ENCODE results near the gene PTPN18.
"Not testable (repeated sequence)": the region's sequence is repeated elsewhere in the genome, so short reads cannot be mapped to it uniquely, and the experiment has no call there.

The PTPN18 gene

DNA sequence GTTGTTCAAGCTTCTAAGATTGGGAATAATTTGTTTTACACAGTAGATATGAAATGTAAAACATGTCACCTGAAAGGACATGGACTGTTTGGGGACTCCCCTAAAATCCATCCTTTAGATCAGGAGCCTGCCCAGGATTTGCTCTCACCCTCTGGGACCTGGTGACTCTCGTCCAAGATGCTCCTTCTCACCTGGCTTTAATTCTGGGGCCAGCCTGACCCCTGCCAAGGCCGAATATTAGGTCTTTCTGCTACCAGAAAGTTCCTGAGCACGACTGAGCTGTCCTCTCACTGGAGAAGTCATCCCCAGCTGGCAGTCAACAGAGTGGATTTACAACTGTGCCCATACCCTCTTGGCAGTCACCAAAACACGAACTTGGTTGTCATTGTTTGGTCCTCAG, 25.3 kb downstream of the PTPN18 start:
- DNase-seq (ENCODE audit: low read depth in 2 of 2), result no peak

- DNase-seq (ENCODE audit: low read depth in 2 of 2), result no peak
Measured at GRCh38 chr2:130381619-130382018, 25.8 kb downstream of the PTPN18 start.

DNA sequence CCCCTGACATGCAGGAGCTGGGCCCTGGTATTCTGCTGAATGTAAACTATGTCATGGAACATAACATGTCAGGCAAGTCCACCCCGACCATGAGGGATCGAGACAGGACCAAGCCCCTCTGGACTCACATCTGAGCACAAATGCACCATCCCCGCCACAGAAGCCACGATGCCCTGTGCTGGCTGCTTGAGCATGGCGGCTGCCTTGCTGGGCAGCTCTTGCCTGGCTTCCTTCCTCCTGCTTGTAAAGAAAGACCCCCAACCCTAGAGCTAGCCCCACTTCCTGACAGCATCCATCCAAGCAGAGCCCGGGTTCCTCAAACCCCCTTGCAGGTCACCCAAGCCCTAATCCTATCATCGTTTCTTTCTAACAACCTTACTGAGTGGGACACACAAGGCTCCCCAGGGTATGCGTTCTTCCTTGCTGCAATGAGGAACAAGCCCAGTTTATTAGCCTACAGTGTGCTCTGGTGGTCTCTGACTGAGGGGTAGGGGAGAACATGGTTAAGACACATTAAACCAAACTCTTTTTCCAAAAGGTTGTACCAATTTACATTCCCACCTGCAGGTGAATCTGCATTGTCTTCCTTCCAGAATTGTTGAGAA, 26.6 kb downstream of the PTPN18 start:
- DNase-seq (ENCODE audit: low read depth in 2 of 2), result no peak

GRCh38 chr2:130385709-130386108, 29.9 kb downstream of the PTPN18 start:
- DNase-seq (ENCODE audit: low read depth in 2 of 2), result no peak

DNA sequence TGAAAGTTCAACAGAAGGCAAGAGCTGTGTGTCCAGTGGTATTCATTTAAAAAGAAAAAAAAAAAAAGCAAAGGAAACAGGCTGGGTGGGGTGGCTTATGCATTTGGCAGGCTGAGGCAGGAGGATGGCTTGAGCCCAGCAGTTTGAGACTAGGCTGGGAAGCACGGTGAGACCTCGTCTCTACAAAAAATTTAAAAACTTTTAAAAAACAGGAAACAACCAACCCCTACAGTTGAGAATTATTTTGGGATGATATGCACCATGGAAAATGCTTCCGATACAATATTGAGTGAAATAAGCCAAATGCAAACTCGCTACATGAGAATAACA, 31.2 kb downstream of the PTPN18 start:
- DNase-seq (ENCODE audit: low read depth in 2 of 2), result no peak

DNA sequence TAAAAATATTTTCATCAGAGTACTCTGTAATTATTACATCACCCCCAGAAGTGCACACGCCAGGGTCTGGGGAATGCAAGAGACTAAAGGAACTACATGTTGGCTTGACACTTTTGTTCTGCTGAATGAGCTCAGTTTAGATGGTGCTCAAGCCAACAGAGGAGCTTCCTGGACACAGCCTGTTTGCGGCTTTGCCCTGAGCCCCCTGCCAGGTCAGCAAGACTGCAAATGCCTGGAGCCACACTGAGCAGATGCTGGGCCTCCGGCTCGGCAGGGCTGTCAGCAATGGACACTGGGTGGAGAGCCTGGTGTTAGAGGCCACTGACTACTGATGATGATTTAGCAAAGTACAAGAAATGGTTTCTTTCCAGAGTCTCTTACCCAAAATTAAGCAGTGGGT, 31.9 kb downstream of the PTPN18 start:
- no peak for DNase-seq (ENCODE audit: low read depth in 2 of 2)

- DNase-seq (ENCODE audit: low read depth in 2 of 2), result no peak
Measured at GRCh38 chr2:130388221-130388907, 32.5 kb downstream of the PTPN18 start.

GRCh38 chr2:130389358-130389757, 33.5 kb downstream of the PTPN18 start:
- no peak for DNase-seq (ENCODE audit: low read depth in 2 of 2)

DNA sequence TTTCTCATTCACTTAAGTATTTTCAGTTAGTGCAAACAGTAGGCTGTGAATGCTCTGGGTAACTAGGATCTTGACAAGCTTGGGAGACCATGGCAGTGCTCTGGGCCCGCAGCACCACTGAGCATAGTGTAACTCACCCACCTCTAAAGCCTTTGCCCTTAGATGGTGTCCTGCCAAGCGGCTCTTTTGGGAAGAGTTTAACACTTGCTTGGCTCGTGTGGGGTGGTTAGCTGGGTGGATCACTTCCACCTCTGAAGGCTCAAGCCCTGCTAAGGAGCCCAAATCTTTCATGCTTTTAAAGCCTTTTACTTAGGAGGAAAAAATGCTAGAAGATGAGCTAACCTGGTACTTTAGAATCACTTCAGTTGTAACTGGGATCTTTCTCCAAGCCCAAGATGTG, 33.9 kb downstream of the PTPN18 start:
- no peak for DNase-seq (ENCODE audit: low read depth in 2 of 2)

- no peak for DNase-seq (ENCODE audit: low read depth in 2 of 2)
Measured at GRCh38 chr2:130390460-130391057, 34.7 kb downstream of the PTPN18 start.

DNA sequence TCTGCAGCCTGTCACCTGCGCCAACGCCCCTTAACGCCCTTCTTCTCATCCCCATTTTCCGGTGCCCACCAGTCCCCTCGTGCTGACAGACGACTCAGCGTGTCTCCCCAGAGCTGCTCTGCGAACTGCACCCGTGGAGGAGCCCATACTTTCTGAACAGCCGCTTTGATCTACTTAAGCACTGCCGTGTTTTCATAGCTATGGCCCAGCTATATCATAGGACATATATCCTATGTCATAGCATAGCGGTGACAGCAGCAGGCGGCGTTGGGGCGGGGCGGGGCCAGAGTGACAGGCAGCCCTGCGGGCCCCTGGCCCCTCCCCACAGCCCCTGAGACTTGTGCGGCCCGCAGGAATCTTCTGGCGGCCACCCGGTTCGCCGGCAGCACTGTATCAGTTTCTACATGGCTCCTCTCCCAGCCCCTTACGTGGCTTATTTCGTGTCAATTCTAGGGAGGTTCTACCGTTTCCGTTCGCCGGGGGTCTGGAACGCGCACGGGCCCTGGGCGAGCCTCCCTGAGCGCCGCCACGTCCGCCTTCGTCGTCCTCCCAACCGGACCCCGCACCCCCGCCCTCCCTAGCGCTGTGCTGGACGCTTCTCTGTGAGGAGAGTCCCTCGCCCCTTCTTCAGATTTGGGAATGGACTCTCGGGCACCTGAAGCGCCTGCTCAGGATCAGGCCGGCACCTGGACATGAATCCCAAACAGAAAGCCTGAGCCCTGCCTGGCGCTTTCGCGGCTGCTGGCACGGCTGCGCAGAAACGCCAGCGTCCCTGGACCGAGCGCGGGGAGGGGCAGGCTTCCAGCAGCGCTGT, 35.4 kb downstream of the PTPN18 start:
- DNase-seq (ENCODE audit: low read depth in 2 of 2), result peak; percentile 38 to 49

- DNase-seq (ENCODE audit: low read depth in 2 of 2), result peak in 1 of 2 experiments; percentile 20
Measured at GRCh38 chr2:130391872-130392670, 36.2 kb downstream of the PTPN18 start.

- DNase-seq (ENCODE audit: low read depth in 2 of 2), result no peak
Measured at GRCh38 chr2:130393318-130393910, 37.6 kb downstream of the PTPN18 start.

- DNase-seq (ENCODE audit: low read depth in 2 of 2), result not testable (repeated sequence)
Measured at GRCh38 chr2:130406280-130406679, 50.4 kb downstream of the PTPN18 start.

DNA sequence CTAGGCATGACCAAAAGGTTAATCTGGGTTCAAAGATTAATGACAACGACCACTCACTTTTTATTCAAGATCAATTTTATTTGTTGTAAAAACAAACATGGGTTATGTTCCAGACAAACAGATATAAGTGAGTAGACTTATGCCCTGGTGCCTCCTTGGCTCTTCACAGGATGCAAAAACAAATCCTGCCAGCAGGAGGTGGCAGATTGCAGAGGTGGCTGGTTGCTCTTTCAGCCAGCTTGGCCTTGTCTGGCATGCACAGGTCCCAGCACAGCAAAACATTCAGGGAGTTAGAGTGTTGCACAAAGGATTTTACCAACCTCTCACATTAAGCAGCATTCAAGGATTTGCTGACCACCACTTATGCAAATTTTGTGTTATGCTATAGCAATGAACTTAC, 60.8 kb downstream of the PTPN18 start:
- not testable (repeated sequence) for DNase-seq (ENCODE audit: low read depth in 2 of 2)

DNA sequence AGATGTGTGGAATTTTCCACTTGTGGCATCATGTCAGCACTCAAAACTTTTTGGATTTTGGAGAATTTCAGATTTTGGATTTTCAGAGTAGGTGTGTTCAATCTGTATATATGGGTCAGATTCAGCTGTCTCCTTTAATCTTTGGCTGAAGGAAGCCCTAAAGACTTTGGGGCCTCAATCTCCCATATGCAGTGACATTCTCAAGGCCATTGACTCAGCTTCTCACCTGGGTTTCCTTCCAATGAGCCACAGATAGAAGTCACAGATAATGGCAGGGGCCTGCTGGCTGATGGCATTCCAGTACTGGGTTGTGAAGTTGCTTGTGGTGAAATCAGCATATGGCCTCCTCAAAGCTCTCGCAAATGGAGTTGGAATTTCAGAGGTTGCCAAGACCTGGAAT, 63.0 kb downstream of the PTPN18 start:
- DNase-seq (ENCODE audit: low read depth in 2 of 2), result not testable (repeated sequence)
